Measurements from ENCODE around the gene TENM3. TPM values are rescaled to one million over a fixed set of nuclear protein-coding genes. Genes with fewer than 3 reads are reported as not detected.

Gene TENM3
- total RNA-seq, 1 experiment from 2014 or later = 66.4 TPM

DNA sequence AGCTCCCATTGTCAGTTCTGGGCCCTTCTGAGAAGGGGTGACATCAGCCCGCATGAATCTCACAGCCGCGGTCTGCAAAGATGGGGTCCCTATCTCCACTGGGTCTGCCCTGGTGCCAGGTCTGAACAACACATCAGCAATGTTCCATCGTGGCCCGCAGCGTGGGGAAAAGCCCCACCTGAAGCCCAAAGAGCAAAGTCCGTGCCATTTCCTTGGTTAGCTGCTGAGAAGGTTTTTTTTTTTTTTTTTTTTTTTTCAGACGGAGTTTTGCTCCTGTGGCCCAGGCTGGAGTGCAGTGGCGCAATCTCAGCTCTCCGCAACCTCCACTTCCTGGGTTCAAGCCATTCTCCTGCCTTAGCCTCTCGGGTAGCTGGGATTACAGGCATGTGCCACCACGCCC lies 594.6 kb downstream of the TENM3 start:
- DNase-seq (ENCODE audit: low read depth) = no peak

DNA sequence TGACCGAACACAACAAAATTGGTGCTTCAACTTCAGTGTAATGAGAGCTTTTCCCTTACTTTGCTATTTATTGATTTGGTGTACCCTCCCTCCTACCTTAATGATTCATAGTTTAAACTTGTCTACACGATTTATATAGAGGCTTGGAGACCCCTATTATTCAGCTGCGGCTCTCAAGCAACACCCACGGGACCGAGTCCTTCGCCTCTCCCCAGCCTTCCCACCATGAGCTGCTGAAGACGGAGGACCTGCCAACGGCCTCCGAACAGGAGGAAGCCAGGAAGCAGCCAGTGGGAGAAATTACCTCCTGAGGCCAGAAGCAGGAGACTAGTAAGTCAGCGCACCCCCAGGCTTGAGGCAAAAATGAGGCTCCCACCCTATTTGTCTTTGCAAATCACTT lies 595.3 kb downstream of the TENM3 start:
- no peak for DNase-seq (ENCODE audit: low read depth)

DNA sequence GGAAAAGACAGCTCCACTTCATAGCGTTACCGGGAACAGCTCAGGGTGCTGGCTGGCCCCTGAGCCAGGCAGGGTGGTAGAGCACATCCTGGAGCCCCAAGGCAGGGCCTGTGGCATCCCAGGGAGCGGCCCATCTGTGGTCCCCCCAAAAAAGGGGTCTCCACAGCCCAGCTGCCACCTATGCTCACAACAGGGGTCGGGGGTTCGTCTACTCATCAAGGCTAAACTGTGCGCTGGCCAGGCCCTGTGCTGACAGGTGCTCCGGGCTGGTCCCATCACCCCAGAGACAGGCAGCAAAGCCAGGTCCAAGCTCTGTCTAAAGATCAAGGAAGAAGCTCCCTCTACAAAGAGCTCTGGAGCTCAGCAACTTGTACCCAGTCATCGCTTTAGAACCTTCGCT lies 596.1 kb downstream of the TENM3 start:
- no peak for DNase-seq (ENCODE audit: low read depth)

DNA sequence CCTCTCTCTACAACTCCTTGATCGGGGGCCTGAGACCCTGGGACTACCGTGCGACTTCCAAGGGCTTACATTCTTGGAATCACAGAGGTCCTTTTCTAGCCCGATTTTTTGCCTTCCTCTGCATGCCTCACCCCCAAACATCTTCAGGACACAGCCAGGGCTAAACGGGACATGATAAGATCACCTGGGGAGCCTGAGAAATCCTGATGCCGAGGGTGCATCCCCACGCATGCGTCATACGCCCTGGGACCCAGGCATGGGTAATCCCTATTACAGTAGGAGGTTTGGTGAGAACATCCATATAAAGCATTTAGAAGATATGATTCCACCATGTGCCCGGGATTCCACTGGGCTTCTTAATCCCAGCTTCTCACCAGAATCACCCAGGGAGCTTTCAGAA lies 596.9 kb downstream of the TENM3 start:
- DNase-seq (ENCODE audit: low read depth) = no peak

DNA sequence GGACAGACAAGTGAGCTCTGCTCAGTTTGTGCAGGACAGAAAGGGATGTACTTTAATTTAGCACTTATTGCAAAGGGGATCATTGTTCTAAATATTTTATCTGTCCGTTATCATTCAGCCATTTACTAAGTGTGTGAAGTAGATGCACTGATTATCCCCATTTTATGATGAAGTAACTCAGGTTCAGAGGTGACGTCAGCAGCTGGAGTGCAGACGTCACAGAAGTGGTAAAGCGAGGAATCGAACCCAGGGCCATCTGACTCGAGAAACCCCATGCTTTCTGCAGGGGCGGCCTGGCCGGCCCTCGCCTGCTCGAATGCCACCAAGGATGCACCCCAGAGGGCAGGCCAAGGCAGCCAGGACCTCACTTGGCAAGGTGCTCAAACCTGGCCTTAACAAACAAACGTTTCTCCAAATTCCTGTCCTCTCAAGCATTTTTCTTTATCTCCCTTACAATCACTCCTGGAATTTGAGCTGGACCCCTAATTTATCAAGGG lies 599.0 kb downstream of the TENM3 start:
- no peak for DNase-seq (ENCODE audit: low read depth)

DNA sequence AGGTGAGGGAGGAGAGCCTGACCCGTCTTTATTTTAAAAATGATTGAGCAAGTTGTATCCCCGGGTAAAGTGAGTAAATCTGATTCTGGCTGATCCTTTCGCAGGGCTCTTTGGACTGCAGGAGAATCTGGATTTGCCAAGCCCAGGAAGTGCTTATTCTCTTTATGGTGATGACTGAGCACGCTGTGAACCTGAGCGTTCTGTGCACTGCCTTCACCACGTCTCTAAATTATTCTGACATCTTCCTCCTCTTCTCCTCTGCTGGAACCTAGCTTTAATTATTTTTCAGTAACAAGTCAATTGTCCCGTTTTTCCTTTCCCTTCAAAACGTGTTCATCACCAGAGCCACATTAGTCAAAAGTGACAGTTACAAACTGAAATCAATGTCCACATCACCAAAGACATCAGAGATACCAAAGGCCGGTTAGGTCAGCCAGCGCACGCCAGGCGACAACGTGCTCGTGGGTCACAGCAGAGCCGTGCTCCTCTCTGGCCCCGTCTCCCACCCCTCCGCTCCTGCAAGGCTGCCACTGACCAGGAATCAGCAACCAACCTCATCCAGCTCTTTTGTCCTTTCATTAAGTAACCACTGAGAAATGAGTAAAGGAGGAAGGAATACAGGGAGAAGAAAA lies 599.7 kb downstream of the TENM3 start:
- no peak for DNase-seq (ENCODE audit: low read depth)

DNA sequence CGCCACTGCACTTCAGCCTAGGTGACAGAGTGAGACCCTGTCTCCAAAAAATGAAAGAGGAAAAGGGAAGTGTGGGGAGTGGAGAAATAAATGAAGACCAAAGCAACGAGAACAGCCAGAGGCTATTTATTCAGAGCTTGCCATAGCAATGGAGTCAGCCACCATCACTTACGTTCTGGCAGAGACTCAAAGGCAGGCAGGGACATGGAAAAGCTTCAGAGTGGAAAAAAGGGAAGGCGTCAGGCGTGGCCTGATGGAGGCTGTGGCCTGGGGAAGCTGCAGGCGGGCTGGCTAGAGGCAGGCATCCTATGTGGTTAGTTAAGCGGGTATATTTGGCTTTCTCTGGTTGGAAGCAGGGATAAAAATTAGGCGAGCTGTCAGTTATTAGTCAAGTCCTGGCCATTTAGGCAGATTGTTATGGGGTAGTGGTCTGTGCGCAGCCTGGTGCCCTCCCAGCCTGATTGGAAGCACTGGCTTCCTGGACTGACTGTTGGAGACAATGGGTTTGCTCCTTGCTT lies 600.7 kb downstream of the TENM3 start:
- peak; percentile 56 for DNase-seq (ENCODE audit: low read depth)

DNA sequence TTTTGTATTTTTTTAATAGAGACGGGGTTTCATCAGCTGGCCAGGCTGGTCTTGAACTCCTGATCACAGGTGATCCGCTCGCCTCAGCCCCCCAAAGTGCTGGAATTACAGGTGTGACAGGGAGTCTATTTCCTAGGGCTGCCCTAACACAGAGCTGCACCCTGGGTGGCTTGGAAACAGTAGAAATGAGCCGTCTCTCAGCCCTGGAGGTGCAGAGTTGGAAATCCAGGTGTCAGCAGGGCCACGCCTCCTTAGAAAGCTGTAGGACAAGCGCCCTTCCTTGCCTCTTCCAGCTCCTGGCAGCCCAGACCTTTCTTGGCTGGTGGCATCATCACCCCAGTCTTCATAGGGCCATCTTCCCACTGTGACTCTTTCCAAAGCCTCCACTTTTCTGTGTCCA lies 602.4 kb downstream of the TENM3 start:
- DNase-seq (ENCODE audit: low read depth) = no peak

DNA sequence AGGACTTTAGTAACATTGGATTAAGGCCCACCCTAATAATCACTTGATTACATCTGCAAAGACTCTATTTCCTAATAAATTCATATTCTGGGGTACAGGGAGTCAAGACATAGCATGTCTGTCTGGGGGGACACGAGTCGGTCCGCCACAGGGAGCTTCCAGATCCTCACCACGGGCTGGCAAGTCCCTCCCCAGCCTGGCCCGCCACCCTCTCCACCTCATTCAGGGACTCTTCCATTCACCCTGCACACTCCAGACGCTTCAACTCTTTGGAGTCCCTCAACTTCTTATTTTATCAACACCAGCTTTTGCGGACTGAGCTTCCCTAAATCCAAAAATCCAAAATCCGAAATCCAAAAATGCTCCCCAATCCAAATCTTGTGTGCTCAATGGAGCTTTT lies 602.8 kb downstream of the TENM3 start:
- DNase-seq (ENCODE audit: low read depth) = no peak

DNA sequence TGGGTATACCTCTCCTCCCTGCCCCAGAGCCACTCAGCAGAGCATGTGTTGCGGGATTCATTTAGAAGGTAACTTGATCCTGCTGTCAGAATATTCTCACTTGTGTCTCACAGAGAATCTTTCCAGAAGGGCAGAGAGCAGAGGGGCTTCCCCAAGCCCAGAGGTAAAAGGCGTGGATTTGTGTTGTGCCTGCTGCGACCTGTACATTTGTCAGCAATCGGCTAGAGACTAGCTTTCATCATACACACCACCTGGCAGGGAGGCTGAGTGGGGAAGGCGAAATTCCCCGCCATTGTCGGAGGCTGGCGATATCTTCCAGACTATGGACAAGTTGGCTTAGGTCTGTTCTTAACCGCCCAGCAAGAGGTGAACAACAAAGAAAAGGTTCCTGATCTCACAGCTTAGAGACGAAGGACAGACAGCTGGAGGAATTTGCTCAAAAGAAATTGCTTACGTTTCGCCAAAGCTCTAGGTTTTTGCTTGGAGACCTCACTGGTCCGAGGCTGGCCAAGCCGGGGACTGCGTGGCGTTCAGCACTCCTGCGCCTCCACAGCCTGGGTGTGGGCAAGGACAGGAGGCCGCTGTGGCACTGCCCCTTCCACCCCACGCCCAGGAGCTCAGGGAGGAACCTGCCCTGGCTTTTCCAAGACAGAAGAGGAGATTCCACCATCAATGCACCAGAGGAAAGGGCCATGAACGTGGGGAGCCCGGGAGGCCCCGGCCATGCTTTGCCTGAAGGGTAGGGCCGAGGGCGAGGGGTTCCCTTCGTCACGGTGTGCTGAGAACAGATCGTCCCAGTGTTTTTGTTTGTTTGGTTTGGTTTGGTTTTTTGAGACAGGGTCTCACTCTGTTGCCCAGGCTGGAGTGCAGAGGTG lies 604.6 kb downstream of the TENM3 start:
- no peak for DNase-seq (ENCODE audit: low read depth)

DNA sequence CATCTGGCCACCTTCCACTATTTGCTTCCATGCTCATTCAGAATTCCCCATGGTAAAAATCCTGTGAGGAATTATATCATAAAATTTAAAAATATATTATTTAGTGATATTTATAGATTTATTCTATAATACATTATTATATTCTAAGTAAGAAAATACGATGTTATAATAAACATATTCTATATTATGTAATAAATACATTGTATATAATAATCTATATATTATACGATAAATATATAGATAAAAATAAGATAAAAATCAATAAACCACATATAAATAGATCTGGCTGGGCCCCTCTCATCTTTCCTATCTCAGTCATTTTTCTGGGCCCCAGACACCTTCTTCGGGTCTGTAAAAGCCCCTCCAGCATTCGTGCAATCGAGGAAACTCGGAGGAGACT lies 605.5 kb downstream of the TENM3 start:
- no peak for DNase-seq (ENCODE audit: low read depth)

Data from M059J (cell line).